ENCODE data around the gene GPRC5D. TPM values are rescaled to one million over a fixed set of nuclear protein-coding genes. Genes with fewer than 3 reads are reported as not detected.

GPRC5D gene
- total RNA-seq, 1 donor from 2014 or later = not detected

Other genes with a start within 250 kb of the GPRC5D start
- gene CDKN1B, start 234.8 kb downstream of the GPRC5D start, total RNA-seq = 28.9 TPM
- 165 TPM for gene APOLD1, start 166.5 kb downstream of the GPRC5D start, total RNA-seq
- gene DDX47, start 138.8 kb downstream of the GPRC5D start, total RNA-seq = 60.2 TPM
- gene GPRC5A, start 60.6 kb downstream of the GPRC5D start, total RNA-seq = 41.5 TPM
- gene HEBP1, start 48.1 kb upstream of the GPRC5D start, total RNA-seq = 83.8 TPM
- 8.0 TPM for gene FAM234B, start 92.2 kb upstream of the GPRC5D start, total RNA-seq
- gene GSG1, start 151.5 kb upstream of the GPRC5D start, total RNA-seq = not detected
- gene EMP1, start 244.6 kb upstream of the GPRC5D start, total RNA-seq = 1,519 TPM